ENCODE data around the gene ATG16L2. TPM values are rescaled to one million over a fixed set of nuclear protein-coding genes. Genes with fewer than 3 reads are reported as not detected.

The ATG16L2 gene
- total RNA-seq, 2 donors from 2014 or later = 43.5 to 51.3 TPM

DNA sequence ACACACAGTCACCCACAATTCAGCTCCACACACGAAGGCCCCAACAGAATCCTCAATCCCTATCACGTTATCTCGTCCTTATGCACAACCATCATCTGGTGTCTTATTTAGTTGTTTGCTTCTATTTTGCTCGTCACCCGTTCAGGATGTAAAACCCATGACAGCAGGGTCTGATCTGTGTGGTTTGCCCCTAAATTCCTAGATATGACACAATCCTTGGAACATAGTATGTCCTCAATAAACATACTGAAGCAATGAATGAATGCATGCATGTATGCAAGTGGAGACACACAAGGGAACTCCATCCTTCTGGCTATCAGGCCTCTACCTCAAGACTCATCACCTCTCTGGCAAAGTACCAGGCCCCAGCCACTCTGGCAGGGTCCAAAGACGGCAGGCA lies 40.5 kb upstream of the ATG16L2 start:
- no peak overlapping the region for H3K9ac ChIP-seq (ENCODE audit: low read depth in 2 of 2, low read length in 2 of 2)
- H3K36me3 ChIP-seq = no peaks in the 10 kb centered on the region
- peaks cover 32% of the 10 kb centered on the region for H3K4me1 ChIP-seq
- no peaks in the 10 kb centered on the region for H3K27me3 ChIP-seq
- TF ChIP-seq, protein P1, sequence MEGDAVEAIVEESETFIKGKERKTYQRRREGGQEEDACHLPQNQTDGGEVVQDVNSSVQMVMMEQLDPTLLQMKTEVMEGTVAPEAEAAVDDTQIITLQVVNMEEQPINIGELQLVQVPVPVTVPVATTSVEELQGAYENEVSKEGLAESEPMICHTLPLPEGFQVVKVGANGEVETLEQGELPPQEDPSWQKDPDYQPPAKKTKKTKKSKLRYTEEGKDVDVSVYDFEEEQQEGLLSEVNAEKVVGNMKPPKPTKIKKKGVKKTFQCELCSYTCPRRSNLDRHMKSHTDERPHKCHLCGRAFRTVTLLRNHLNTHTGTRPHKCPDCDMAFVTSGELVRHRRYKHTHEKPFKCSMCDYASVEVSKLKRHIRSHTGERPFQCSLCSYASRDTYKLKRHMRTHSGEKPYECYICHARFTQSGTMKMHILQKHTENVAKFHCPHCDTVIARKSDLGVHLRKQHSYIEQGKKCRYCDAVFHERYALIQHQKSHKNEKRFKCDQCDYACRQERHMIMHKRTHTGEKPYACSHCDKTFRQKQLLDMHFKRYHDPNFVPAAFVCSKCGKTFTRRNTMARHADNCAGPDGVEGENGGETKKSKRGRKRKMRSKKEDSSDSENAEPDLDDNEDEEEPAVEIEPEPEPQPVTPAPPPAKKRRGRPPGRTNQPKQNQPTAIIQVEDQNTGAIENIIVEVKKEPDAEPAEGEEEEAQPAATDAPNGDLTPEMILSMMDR (IDR thresholded peaks at IDR 0.05) = no peak
- DNase-seq = no peak
- intact Hi-C loops (cut with DNase I) = no loop called here
- no peaks in the 10 kb centered on the region for H3K9me3 ChIP-seq
- no peak overlapping the region for H3K27ac ChIP-seq
- no peak overlapping the region for H3K4me3 ChIP-seq

- H3K27me3 ChIP-seq = no peaks in the 10 kb centered on the region
- no peak overlapping the region for H3K9ac ChIP-seq (ENCODE audit: low read depth in 2 of 2, low read length in 2 of 2)
- peaks cover 32% of the 10 kb centered on the region for H3K4me1 ChIP-seq
- H3K9me3 ChIP-seq = no peaks in the 10 kb centered on the region
- H3K27ac ChIP-seq = no peak overlapping the region
- H3K4me3 ChIP-seq = no peak overlapping the region
- H3K36me3 ChIP-seq = no peaks in the 10 kb centered on the region
- TF ChIP-seq, protein P1 (IDR thresholded peaks at IDR 0.05) = no peak
- DNase-seq = peak; percentile 20
- intact Hi-C loops (cut with DNase I) = no loop called here
These were observed 39.7 kb upstream of the ATG16L2 start for GRCh38 chr11:72774499-72774898.

DNA sequence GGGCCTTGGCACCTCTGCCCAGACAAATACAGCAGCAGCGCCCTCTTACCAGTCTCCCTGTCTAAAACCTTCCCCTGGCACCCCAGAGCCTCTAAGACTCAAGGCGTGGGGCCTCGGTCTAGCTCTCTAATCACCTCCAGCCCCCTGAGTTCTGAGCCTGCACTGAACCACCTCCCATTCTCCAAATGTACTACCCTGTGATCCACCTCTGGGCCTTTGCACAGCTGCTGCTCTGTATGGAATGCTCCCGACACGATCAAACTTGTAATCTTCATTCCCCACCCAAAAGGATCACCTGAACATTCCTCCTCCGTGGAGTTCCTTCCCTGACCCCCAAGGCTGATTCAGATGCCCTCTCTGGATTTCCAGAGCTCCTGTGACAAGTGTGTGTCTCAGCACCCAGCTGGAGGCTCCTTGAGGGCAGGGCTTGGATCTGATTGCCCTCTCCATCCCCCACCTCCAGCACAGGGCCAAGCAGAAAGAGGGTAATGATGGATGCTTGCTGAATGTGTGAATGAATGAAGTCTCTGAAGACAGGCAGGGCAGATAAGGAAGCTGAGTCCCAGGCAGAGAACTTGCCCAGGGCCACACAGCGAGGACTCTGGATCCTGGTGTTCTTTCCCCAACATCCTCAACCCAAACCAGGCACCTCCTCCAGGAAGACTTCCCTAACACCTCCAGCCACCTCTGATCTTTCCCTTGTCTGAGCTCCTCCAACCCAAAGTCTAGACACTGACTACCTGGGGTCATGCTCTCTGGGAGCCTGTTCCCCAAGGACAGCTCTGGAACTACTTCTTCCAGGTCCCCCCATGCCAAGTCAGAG lies 38.7 kb upstream of the ATG16L2 start:
- no peak overlapping the region for H3K4me3 ChIP-seq
- no peaks in the 10 kb centered on the region for H3K9me3 ChIP-seq
- H3K27ac ChIP-seq = no peak overlapping the region
- H3K9ac ChIP-seq (ENCODE audit: low read depth in 2 of 2, low read length in 2 of 2) = peak overlapping the region in 1 of 2 donors; percentile 90
- DNase-seq = peak; percentile 23
- no peaks in the 10 kb centered on the region for H3K36me3 ChIP-seq
- intact Hi-C loops (cut with DNase I) = no loop called here
- TF ChIP-seq, protein P1 (IDR thresholded peaks at IDR 0.05) = no peak
- H3K27me3 ChIP-seq = no peaks in the 10 kb centered on the region
- H3K4me1 ChIP-seq = peaks cover 32% of the 10 kb centered on the region

GRCh38 chr11:72776117-72776843 lies 37.9 kb upstream of the ATG16L2 start:
- H3K27ac ChIP-seq = peak overlapping the region; percentile 29
- intact Hi-C loops (cut with DNase I) = no loop called here
- no peaks in the 10 kb centered on the region for H3K27me3 ChIP-seq
- no peaks in the 10 kb centered on the region for H3K9me3 ChIP-seq
- no peak for DNase-seq
- no peak overlapping the region for H3K4me3 ChIP-seq
- TF ChIP-seq, protein P1 (IDR thresholded peaks at IDR 0.05) = no peak
- H3K4me1 ChIP-seq = peaks cover 32% of the 10 kb centered on the region
- H3K9ac ChIP-seq (ENCODE audit: low read depth in 2 of 2, low read length in 2 of 2) = peak overlapping the region in 1 of 2 donors; percentile 90
- H3K36me3 ChIP-seq = no peaks in the 10 kb centered on the region

DNA sequence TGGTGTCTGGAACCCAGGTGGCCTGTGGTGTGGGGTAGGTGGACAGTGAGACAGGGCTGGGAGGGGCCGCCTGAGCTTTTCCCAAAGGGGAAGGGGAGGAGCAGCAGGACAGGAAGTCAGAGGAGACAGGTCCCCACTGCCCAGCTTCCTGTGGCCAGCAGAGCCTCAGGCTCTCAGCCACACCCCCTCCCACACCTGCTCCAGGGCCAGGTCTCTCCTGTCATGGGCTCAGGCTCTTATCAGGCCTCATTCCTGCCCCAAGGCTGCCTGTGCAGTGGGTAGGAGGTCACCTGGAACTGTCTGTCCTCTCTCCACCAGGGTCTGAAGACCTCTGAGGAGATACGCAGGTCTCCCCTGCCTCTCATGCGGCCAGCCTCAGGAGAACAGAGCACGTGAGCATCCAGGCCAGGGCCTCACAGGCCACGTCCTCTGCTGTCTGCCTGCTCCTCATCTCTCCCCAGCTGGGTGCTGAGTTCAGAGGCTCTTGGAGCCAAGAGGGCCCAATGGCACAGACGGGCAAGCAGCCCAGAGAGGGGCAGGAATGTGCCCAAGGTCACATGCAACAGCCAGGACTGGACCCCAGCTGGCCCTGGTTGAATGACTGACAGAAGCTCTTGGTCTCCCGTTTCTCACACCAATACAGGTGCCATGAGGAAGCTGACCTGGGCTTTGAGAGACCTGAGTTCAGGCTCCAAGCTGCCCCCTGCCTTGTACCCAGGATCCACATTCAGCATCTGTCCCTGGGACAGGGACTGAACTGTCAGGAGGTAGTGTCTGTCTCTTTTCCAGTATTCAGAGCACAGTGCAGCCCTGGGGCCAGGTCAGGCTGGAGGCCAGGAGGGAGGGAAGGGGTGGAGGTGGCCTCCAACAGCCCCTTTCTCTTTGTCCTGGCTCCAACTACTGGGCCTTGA lies 37.1 kb upstream of the ATG16L2 start:
- Histone ChIP-seq H3K9me3 (no peaks in the 10 kb centered on the region), H3K4me3 (no peak overlapping the region), H3K36me3 (no peaks in the 10 kb centered on the region), H3K27ac (peak overlapping the region; percentile 46), H3K9ac (ENCODE audit: low read depth in 2 of 2, low read length in 2 of 2) (peak overlapping the region in 1 of 2 donors; percentile 90), H3K4me1 (peaks cover 32% of the 10 kb centered on the region), H3K27me3 (no peaks in the 10 kb centered on the region)
- TF ChIP-seq, protein P1 (IDR thresholded peaks at IDR 0.05) = no peak
- intact Hi-C loops (cut with DNase I) = no loop called here
- peak; percentile 49 for DNase-seq

Measured in colonic mucosa (tissue), 4 donors.